ENCODE data around the gene TRIM66. TPM values are rescaled to one million over a fixed set of nuclear protein-coding genes. Genes with fewer than 3 reads are reported as not detected.

The TRIM66 gene, protein sequence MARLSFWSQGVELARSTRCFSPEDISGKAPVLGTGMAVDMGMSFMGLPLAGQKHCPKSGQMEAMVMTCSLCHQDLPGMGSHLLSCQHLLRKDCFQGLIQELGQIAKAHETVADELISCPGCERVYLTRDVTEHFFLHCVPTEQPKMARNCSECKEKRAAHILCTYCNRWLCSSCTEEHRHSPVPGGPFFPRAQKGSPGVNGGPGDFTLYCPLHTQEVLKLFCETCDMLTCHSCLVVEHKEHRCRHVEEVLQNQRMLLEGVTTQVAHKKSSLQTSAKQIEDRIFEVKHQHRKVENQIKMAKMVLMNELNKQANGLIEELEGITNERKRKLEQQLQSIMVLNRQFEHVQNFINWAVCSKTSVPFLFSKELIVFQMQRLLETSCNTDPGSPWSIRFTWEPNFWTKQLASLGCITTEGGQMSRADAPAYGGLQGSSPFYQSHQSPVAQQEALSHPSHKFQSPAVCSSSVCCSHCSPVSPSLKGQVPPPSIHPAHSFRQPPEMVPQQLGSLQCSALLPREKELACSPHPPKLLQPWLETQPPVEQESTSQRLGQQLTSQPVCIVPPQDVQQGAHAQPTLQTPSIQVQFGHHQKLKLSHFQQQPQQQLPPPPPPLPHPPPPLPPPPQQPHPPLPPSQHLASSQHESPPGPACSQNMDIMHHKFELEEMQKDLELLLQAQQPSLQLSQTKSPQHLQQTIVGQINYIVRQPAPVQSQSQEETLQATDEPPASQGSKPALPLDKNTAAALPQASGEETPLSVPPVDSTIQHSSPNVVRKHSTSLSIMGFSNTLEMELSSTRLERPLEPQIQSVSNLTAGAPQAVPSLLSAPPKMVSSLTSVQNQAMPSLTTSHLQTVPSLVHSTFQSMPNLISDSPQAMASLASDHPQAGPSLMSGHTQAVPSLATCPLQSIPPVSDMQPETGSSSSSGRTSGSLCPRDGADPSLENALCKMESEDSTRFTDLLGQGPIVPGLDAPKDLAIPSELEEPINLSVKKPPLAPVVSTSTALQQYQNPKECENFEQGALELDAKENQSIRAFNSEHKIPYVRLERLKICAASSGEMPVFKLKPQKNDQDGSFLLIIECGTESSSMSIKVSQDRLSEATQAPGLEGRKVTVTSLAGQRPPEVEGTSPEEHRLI (N-terminal part only)
- 1.8 TPM for polyA plus RNA-seq (2012; ENCODE audit: insufficient read depth, insufficient read length, low read depth)

DNA sequence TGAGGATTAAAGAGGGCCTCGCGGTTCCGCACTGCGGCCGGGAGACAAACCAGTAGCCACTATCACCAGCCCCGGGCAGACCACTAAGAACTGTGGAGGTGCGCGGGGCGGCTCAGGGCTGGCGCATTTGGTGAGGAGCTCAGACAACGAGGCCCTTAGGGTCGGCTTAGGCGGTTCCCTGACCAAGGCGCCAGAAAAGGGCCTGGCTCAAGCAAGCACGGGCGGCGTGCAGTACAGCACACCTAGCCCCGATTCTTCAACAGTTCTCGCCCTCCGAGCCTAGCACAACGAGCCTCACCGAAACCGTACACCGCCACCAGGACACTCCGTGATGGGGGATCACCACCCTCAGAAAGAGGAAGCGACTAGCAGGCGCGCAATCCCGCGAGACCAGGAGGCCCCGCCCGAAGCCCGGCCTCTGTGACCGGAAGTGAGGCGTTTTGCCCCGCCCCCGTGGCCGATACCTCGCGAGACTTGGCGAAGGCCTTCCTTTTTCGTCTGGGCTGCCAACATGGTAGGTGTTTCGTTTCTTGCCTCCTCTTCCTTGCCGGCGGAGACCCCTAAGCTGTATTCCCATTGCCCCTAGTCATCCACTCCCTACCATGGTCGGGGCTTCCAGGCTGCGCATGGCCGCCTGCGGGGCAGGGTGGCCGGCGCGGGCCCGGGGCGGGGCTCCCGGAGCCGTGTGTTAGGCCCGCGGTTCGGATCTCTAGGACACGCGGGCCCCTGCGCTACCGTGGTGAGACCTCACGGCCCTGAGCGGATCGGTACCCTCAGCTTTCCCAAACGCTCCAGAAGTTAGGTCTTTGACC is at the start of gene TRIM66, which contains the start of gene RPL27A:
TRIM66 (minus strand) TSS at position 363 of the 812 bp plus-strand sequence. CDS start 10,391 bp downstream, outside the sequence.
RPL27A (plus strand) TSS at position 490 of the 812 bp plus-strand sequence; CDS start at position 512, 22 bp downstream.
- Histone ChIP-seq H3K9me3 (no peaks in the 10 kb centered on the region), H3K27me3 (no peaks in the 10 kb centered on the region), H3K4me1 (no peaks in the 10 kb centered on the region), H3K4me3 (ENCODE audit: low read depth, low read length) (peak within 1 kb of the TSS; percentile 76), H3K36me3 (peaks cover 37% of the 10 kb centered on the region)
- TF ChIP-seq CTCF (IDR thresholded peaks at IDR 0.05; ENCODE audit: low read depth, low read length), result 0 out of 2 replicates have a peak, but pooled peaks have one; percentile 10
- peak; percentile 96 for DNase-seq

GRCh38 chr11:8731647-8732323 is 49.3 kb upstream of the TRIM66 start:
- Histone ChIP-seq H3K4me1 (0 out of 2 replicates have a peak, but pooled peaks cover 3% of the 10 kb centered on the region), H3K36me3 (no peaks in the 10 kb centered on the region), H3K9me3 (no peaks in the 10 kb centered on the region), H3K4me3 (ENCODE audit: low read depth, low read length) (no peak overlapping the region), H3K27me3 (no peaks in the 10 kb centered on the region)
- no peak for TF ChIP-seq CTCF (IDR thresholded peaks at IDR 0.05; ENCODE audit: low read depth, low read length)
- DNase-seq, result no peak

DNA sequence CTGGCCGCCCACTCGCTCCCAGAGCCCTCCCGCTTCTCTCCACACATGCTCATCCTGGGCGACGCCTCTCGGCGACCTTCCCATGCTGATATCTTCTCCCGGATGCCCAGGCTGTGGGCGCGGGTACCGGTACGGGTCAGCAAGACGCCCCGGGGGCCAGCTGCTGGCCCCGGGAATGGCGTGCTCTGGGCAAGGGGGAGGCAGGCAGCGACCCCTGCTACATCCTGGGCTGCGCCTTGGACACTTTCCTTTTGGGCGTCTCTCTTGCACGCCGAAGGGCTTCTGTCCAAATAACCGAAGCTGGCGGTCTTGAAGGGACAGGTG is 48.2 kb upstream of the TRIM66 start:
- H3K36me3 ChIP-seq, result no peaks in the 10 kb centered on the region
- no peak for TF ChIP-seq CTCF (IDR thresholded peaks at IDR 0.05; ENCODE audit: low read depth, low read length)
- H3K9me3 ChIP-seq, result no peaks in the 10 kb centered on the region
- H3K4me3 ChIP-seq (ENCODE audit: low read depth, low read length), result no peak overlapping the region
- 0 out of 2 replicates have a peak, but pooled peaks cover 3% of the 10 kb centered on the region for H3K4me1 ChIP-seq
- no peaks in the 10 kb centered on the region for H3K27me3 ChIP-seq
- DNase-seq, result no peak

- DNase-seq, result no peak
- no peak for TF ChIP-seq CTCF (IDR thresholded peaks at IDR 0.05; ENCODE audit: low read depth, low read length)
- Histone ChIP-seq H3K36me3 (no peaks in the 10 kb centered on the region), H3K4me3 (ENCODE audit: low read depth, low read length) (no peak overlapping the region), H3K4me1 (0 out of 2 replicates have a peak, but pooled peaks cover 3% of the 10 kb centered on the region), H3K9me3 (no peaks in the 10 kb centered on the region), H3K27me3 (no peaks in the 10 kb centered on the region)
Observed at GRCh38 chr11:8729837-8730696, 47.6 kb upstream of the TRIM66 start.

Data from BE2C (cell line).